Measurements from ENCODE around the gene SEL1L3. TPM values are rescaled to one million over a fixed set of nuclear protein-coding genes. Genes with fewer than 3 reads are reported as not detected.

SEL1L3 gene
- total RNA-seq, 1 experiment from 2014 or later, result 48.3 TPM

DNA sequence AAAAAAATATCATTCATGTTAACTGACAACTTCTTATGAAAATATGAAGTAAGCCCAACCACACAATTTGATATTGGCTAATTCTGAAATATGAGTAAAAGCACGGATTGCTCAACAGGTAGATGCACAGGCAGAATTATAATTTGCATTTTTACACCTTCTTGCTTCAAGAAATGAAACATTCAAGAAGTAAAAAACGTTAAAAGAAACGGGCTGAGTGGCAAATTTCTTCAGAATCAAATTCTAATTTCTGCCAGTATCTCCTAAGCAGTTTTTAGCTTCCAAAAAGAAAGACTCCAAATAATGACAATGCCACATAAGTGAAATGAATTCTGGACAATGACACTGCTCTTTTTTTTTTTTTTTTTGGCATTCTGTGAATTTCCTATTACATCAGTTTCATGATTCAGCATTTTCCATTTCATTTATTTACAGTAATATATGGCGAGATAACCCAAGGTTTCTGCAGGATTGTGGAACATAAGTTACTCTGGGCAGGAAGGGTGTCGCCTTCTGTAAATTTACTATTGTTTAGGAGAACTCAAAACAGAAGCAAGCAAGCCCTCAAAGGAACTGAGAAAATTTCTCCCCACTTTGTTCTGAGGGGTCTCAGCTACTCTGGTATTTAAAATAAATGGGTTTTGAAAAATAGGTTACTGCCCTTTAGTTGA, 1.4 kb downstream of the SEL1L3 start:
- no peak overlapping the region for H2AK5ac ChIP-seq (ENCODE audit: insufficient read length, low read length)
- H2AFZ ChIP-seq (ENCODE audit: low read length), result no peak overlapping the region
- H2BK5ac ChIP-seq (ENCODE audit: insufficient read length, low read length), result no peak overlapping the region
- no peaks in the 10 kb centered on the region for H3K79me1 ChIP-seq (ENCODE audit: insufficient read depth, low read depth, low read length, poor library complexity, severe bottlenecking)
- H2BK12ac ChIP-seq (ENCODE audit: insufficient read length, low read depth, low read length), result no peak overlapping the region
- no peak overlapping the region for H4K8ac ChIP-seq (replicated peaks; ENCODE audit: insufficient read length, low read depth, low read length)
- H3K9ac ChIP-seq (ENCODE audit: extremely low read depth, insufficient read length, low read length), result peak overlapping the region; percentile 14
- peaks cover 1% of the 10 kb centered on the region; the same call in 1 of the 2 replicates for H3K79me2 ChIP-seq (ENCODE audit: insufficient read depth, low read length)
- Mint-ChIP-seq H3K4me1 (peaks cover 35 to 43% of the 10 kb centered on the region in 2 experiments), H3K27me3 (ENCODE audit: low read depth) (peaks cover 15% of the 10 kb centered on the region), H3K27ac (no peak overlapping the region), H3K36me3 (ENCODE audit: insufficient read depth in 1 of 3, low read depth in 3 of 3) (peaks cover 0 to 8% (median 2%) of the 10 kb centered on the region in 3 experiments; a peak in 4 of 7 replicates), H3K9me3 (peaks cover 0 to 3% of the 10 kb centered on the region in 2 experiments; a peak in 2 of 5 replicates), H3K4me3 (peak overlapping the region; percentile 96)
- peaks cover 9% of the 10 kb centered on the region for H3K23me2 ChIP-seq (ENCODE audit: insufficient read length, low read depth, low read length, poor library complexity, severe bottlenecking)
- no peak overlapping the region for H3K27ac ChIP-seq (ENCODE audit: insufficient read length, low read depth, low read length)
- H3K4ac ChIP-seq (ENCODE audit: low read depth, low read length), result no peak overlapping the region
- H2BK15ac ChIP-seq (ENCODE audit: low read depth, low read length), result no peak overlapping the region
- no peaks in the 10 kb centered on the region for H3K9me3 ChIP-seq (ENCODE audit: control insufficient read depth, low read depth, low read length)
- no peak overlapping the region for H2BK20ac ChIP-seq (ENCODE audit: low read depth, low read length, poor library complexity, severe bottlenecking)
- no CpG with 5 or more reads among the region's 5 CpGs for WGBS (ENCODE audit: extremely low coverage, insufficient read length, low lambda C conversion rate)
- DNase-seq, result no peak
- no peak overlapping the region for H3K14ac ChIP-seq (ENCODE audit: insufficient read depth, low read length)
- no peak overlapping the region for H3K18ac ChIP-seq (ENCODE audit: insufficient read length, low read depth, low read length)
- no peak overlapping the region for H3K56ac ChIP-seq (ENCODE audit: insufficient read length, low read depth, low read length)
- H4K20me1 ChIP-seq (ENCODE audit: control insufficient read depth, insufficient read depth, insufficient read length), result peaks cover 2% of the 10 kb centered on the region
- no peak overlapping the region for H4K5ac ChIP-seq (ENCODE audit: insufficient read length, low read depth, low read length)
- H2BK120ac ChIP-seq (ENCODE audit: low read depth, low read length, poor library complexity, severe bottlenecking), result no peak overlapping the region
- no peak overlapping the region for H4K91ac ChIP-seq (ENCODE audit: insufficient read length, low read depth, low read length)
- H3T11ph ChIP-seq (ENCODE audit: low read length), result no peak overlapping the region
- H3K4me2 ChIP-seq (ENCODE audit: insufficient read depth, insufficient read length, low read length), result peak overlapping the region; percentile 72
- H3K23ac ChIP-seq (ENCODE audit: insufficient read length, low read depth, low read length), result no peak overlapping the region
- H3K4me1 ChIP-seq (ENCODE audit: insufficient read depth, low read length), result peaks cover 11% of the 10 kb centered on the region
- TF ChIP-seq, protein P1, sequence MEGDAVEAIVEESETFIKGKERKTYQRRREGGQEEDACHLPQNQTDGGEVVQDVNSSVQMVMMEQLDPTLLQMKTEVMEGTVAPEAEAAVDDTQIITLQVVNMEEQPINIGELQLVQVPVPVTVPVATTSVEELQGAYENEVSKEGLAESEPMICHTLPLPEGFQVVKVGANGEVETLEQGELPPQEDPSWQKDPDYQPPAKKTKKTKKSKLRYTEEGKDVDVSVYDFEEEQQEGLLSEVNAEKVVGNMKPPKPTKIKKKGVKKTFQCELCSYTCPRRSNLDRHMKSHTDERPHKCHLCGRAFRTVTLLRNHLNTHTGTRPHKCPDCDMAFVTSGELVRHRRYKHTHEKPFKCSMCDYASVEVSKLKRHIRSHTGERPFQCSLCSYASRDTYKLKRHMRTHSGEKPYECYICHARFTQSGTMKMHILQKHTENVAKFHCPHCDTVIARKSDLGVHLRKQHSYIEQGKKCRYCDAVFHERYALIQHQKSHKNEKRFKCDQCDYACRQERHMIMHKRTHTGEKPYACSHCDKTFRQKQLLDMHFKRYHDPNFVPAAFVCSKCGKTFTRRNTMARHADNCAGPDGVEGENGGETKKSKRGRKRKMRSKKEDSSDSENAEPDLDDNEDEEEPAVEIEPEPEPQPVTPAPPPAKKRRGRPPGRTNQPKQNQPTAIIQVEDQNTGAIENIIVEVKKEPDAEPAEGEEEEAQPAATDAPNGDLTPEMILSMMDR (conservative IDR thresholded peaks at IDR 0.05), result no peak
- no peaks in the 10 kb centered on the region for H3K27me3 ChIP-seq (ENCODE audit: insufficient read depth, low read length)

All from H9 (cell line).